ENCODE data around the gene WDR5.

GRCh38 chr9:134193912-134194535 is 58.1 kb downstream of the WDR5 start:
- no peak for TF ChIP-seq POLR2A (IDR thresholded peaks at IDR 0.05; ENCODE audit: low read depth, low read length)
- no peak for TF ChIP-seq TAF1 (IDR thresholded peaks at IDR 0.05; ENCODE audit: low read depth, low read length)
- TF ChIP-seq POLR2AphosphoS5 (IDR thresholded peaks at IDR 0.05; ENCODE audit: low read depth, low read length), result no peak
- no peak for TF ChIP-seq PAX5 (IDR thresholded peaks at IDR 0.05; ENCODE audit: insufficient read depth, low read length, severe bottlenecking)
- TF ChIP-seq SPI1 (IDR thresholded peaks at IDR 0.05; ENCODE audit: low read depth, low read length), result no peak
- no peak for TF ChIP-seq POU2F2 (IDR thresholded peaks at IDR 0.05; ENCODE audit: low read depth, low read length)

Measured in GM12891 (cell line).